ENCODE results near the gene COLEC12.

The COLEC12 gene

DNA sequence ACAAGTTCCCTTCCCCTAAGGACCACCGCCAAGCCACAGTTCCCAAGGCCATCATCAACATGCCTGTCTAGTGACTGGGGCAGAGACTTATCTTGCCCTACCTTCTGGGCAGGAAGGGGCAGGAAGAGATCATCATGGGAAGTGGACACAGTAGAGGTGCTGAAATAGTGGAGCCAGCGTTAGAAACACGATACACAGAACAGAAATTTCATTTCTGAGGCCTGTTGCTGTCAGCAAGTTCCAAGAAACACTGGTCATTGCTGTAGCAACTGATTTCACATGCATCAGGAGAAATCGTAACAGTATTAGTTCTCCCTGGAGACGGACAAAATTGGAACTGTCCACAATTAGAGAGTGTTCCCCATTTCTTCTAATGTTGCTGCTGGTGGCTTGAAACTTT is 83.0 kb downstream of the COLEC12 start:
- H3K4me3 ChIP-seq (ENCODE audit: control insufficient read depth, low read depth, low read length): no peak overlapping the region
- no peak for DNase-seq (ENCODE audit: low read depth)
- TF ChIP-seq, protein P1, sequence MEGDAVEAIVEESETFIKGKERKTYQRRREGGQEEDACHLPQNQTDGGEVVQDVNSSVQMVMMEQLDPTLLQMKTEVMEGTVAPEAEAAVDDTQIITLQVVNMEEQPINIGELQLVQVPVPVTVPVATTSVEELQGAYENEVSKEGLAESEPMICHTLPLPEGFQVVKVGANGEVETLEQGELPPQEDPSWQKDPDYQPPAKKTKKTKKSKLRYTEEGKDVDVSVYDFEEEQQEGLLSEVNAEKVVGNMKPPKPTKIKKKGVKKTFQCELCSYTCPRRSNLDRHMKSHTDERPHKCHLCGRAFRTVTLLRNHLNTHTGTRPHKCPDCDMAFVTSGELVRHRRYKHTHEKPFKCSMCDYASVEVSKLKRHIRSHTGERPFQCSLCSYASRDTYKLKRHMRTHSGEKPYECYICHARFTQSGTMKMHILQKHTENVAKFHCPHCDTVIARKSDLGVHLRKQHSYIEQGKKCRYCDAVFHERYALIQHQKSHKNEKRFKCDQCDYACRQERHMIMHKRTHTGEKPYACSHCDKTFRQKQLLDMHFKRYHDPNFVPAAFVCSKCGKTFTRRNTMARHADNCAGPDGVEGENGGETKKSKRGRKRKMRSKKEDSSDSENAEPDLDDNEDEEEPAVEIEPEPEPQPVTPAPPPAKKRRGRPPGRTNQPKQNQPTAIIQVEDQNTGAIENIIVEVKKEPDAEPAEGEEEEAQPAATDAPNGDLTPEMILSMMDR (conservative IDR thresholded peaks at IDR 0.05; ENCODE audit: control insufficient read depth, insufficient read depth, low read depth, low read length): no peak

DNA sequence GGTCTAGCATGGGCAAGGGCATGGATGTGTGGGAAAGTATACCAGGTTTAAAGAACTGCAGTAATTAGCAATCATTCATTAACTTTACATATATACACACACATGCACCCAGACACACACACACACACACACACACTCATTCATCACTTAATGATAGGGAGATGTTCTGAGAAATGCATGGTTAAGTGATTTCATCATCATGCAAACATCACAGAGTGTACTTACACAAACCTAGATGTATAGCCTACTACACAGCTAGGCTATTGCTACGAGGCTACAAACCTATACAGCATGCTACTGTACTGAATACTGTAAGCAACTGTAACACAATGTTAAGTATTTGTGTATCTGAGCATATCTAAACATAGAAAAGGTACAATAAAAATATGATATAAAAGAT is 83.6 kb downstream of the COLEC12 start:
- TF ChIP-seq, protein P1 (conservative IDR thresholded peaks at IDR 0.05; ENCODE audit: control insufficient read depth, insufficient read depth, low read depth, low read length): no peak
- H3K4me3 ChIP-seq (ENCODE audit: control insufficient read depth, low read depth, low read length): no peak overlapping the region
- peak; percentile 44 for DNase-seq (ENCODE audit: low read depth)

DNA sequence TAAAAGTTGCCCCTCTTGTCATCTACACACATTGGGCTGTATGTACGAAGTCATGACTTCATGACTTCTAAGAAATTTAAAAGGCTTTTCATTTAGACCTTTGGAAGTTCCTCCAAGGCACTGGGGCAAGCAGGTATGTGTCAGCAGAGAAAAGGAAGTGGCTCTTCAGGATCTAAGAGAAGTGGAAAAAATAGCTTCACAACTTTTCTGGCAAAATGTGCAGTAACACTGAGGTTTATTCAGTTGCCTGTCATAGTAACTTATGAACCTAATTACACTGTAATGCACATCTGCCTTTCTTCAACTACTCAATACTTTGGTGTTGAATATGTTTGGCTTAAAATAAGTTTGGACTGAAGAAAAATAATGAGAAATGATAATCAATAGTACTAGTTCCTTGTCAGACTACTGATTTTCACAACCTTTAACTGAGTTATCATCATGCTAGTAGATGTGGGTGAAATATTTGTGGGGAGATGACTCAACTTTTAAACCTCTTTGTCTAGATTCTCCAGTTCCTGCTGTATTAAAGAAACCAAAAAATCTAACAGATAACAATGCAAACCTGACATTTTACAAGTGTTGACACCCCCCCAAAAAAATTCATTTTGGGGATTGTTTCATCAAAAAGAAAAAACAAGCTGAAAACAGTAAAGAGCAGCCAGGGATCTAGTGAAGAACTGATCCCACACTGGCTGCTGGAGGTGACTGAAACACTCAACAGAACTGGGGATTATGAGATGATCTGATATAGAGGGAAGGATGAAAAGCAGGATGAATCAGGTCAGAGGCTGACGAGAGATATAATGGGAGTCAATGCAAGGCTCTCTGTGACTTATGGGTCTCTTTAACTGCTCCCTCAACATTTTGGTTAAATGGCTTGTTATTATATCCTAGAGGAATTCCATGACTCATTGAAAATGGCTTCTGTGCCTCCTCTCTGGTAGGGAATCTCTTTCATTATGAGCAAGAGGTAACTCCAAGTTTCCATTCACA is 84.6 kb downstream of the COLEC12 start:
- DNase-seq (ENCODE audit: low read depth): peak; percentile 90
- H3K4me3 ChIP-seq (ENCODE audit: control insufficient read depth, low read depth, low read length): no peak overlapping the region
- TF ChIP-seq, protein P1 (conservative IDR thresholded peaks at IDR 0.05; ENCODE audit: control insufficient read depth, insufficient read depth, low read depth, low read length): no peak

DNA sequence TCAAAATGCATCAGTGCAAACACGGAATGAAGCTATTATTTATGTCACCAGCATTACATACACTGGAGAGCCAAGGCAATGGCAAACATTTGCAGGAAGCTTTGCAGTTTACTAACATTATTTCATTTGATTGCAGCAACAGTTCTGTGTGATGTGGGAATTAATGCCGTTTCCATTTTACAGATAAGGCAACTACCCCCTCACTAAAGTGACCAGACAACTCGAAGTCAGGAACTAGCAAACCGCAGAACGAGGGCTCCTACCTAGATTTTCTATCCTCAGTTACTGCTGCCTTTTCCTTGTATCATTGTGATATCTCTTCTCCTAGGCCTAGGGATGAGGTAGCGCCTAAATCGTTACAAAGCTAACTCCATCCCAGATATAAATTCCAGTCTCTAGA is 85.5 kb downstream of the COLEC12 start:
- DNase-seq (ENCODE audit: low read depth): no peak
- H3K4me3 ChIP-seq (ENCODE audit: control insufficient read depth, low read depth, low read length): no peak overlapping the region
- TF ChIP-seq, protein P1 (conservative IDR thresholded peaks at IDR 0.05; ENCODE audit: control insufficient read depth, insufficient read depth, low read depth, low read length): no peak

DNA sequence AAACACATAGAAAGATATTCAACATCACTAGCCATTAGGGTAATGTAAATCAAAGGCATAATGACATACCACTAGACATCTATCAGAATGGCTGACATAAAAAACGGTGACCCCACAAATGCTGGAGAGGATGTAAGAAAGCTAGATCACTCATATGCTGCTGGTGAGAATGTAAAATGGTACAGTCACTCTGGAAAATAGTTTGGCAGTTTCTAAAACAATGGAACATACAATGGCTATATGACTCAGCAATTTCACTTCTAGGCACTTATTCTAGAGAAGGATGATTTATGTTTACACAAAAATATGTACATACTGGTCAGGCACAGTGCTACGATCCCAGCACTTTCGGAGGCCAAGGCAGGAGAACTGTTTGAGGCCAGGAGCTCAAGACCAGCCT is 87.3 kb downstream of the COLEC12 start:
- H3K4me3 ChIP-seq (ENCODE audit: control insufficient read depth, low read depth, low read length): no peak overlapping the region
- peak; percentile 64 for DNase-seq (ENCODE audit: low read depth)
- TF ChIP-seq, protein P1 (conservative IDR thresholded peaks at IDR 0.05; ENCODE audit: control insufficient read depth, insufficient read depth, low read depth, low read length): no peak

DNA sequence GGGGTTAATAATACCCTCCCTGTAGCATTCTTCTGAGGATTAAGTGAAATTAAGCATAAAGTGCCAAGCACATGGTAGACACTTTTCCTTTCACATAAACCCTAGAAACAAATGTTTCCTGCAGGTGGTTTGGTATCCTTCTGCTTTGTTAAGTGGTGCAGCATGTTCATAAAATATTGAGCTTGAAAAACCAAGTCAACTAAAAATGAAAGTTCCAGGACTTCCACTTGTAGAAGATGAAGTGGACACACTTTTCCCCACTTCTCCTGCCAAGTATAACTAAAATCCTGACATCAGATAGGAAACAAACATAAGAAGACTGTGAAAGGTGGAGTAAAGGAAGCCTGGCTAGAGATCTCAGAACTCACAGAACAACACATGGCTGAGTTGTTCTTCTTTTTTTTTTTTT is 90.5 kb downstream of the COLEC12 start:
- H3K4me3 ChIP-seq (ENCODE audit: control insufficient read depth, low read depth, low read length): no peak overlapping the region
- DNase-seq (ENCODE audit: low read depth): no peak
- TF ChIP-seq, protein P1 (conservative IDR thresholded peaks at IDR 0.05; ENCODE audit: control insufficient read depth, insufficient read depth, low read depth, low read length): no peak

Data from fibroblast of mammary gland (primary cell).